ENCODE results near the gene GPHB5. TPM values are rescaled to one million over a fixed set of nuclear protein-coding genes. Genes with fewer than 3 reads are reported as not detected.

Gene GPHB5
- total and polyA plus RNA-seq, 9 of the 15 experiments (the other 6 are each of a cell fraction or from before 2014, with no cell fraction given): not detected

- TF ChIP-seq TFAM (CRISPR knock-in tag; conservative IDR thresholded peaks at IDR 0.05): no peak
- TF ChIP-seq WHSC1 (IDR thresholded peaks at IDR 0.05; ENCODE audit: low read length): no peak
- TF ChIP-seq NFRKB (IDR thresholded peaks at IDR 0.05; ENCODE audit: low read depth): no peak
Observed at GRCh38 chr14:63300854-63301253, 17.9 kb downstream of the GPHB5 start (continued).

GRCh38 chr14:63299351-63300110 lies 19.2 kb downstream of the GPHB5 start:
- no peak overlapping the region for H3K9ac ChIP-seq (ENCODE audit: insufficient read depth in 1 of 2, low read depth in 2 of 2, low read length in 2 of 2)
- H3K27ac ChIP-seq (ENCODE audit: extremely low read depth, low read depth, low read length): no peak overlapping the region
- H3K27me3 ChIP-seq (ENCODE audit: control insufficient read depth in 2 of 2, insufficient read depth in 2 of 2, low read length in 2 of 2): peaks cover 0 to 5% of the 10 kb centered on the region in 2 experiments; a peak in 2 of 5 replicates
- intact Hi-C loops (cut with micrococcal nuclease): no loop called here
- in situ Hi-C loops (cut with MboI): loop anchor here (25.0 kb wide), 1 partner anchor 1412 kb away; no protein-coding TSS in a partner anchor
- ATAC-seq: no peak
- no peaks in the 10 kb centered on the region for H3K36me3 ChIP-seq (ENCODE audit: control insufficient read depth, insufficient read depth, low read length)
- CTCF ChIA-PET (ENCODE audit: low intra/inter-chr PET ratio): no interaction called here
- no peaks in the 10 kb centered on the region for H4K20me1 ChIP-seq (replicated peaks; ENCODE audit: control insufficient read depth, insufficient read depth, low read length)
- DNase-seq (ENCODE audit: extremely low read depth in 1 of 4, low spot score in 3 of 4): no peak
- no peak overlapping the region for H2AFZ ChIP-seq (ENCODE audit: low read depth, low read length)
- FAIRE-seq: no peak
- no TSS peak for BruUV-seq (replicated peaks)
- H3K79me2 ChIP-seq (ENCODE audit: control insufficient read depth, insufficient read depth, low read length): no peaks in the 10 kb centered on the region
- TF ChIP-seq CCNT2 (IDR thresholded peaks at IDR 0.05; ENCODE audit: borderline replicate concordance, extremely low read depth, insufficient read length, low read depth, low read length) (no peak), MYC (IDR thresholded peaks at IDR 0.05; ENCODE audit: low read depth, low read length) (no peak), MYC (CRISPR knock-in tag; IDR thresholded peaks at IDR 0.05; ENCODE audit: borderline replicate concordance, low read depth) (no peak), FOSL1 (tag; conservative IDR thresholded peaks at IDR 0.05) (no peak), HNRNPH1 (optimal IDR thresholded peaks at IDR 0.05; ENCODE audit: low read depth, low read length) (no peak), EWSR1 (IDR thresholded peaks at IDR 0.05; ENCODE audit: borderline replicate concordance, low read depth, partially characterized antibody) (no peak)
- WGBS (ENCODE audit: insufficient coverage, low coverage, missing lambda C conversion rate): 2% methylated on average over 6 of the region's 6 CpGs
- no peak overlapping the region for H3K4me3 ChIP-seq
- POLR2A ChIA-PET: no interaction called here
- H3K4me1 ChIP-seq (replicated peaks in 1 of 2; ENCODE audit: control insufficient read depth in 2 of 2, insufficient read depth in 2 of 2, low read length in 2 of 2): no peaks in the 10 kb centered on the region
- H3K9me1 ChIP-seq (ENCODE audit: control insufficient read depth, insufficient read depth, low read length): no peaks in the 10 kb centered on the region
- no peaks in the 10 kb centered on the region for H3K9me3 ChIP-seq (replicated peaks; ENCODE audit: control insufficient read depth, insufficient read depth, low read depth, low read length)
- H3K4me2 ChIP-seq (ENCODE audit: insufficient read depth, low read length): no peak overlapping the region

Measured in K562 (cell line).